ENCODE results near the gene RFTN2.

DNA sequence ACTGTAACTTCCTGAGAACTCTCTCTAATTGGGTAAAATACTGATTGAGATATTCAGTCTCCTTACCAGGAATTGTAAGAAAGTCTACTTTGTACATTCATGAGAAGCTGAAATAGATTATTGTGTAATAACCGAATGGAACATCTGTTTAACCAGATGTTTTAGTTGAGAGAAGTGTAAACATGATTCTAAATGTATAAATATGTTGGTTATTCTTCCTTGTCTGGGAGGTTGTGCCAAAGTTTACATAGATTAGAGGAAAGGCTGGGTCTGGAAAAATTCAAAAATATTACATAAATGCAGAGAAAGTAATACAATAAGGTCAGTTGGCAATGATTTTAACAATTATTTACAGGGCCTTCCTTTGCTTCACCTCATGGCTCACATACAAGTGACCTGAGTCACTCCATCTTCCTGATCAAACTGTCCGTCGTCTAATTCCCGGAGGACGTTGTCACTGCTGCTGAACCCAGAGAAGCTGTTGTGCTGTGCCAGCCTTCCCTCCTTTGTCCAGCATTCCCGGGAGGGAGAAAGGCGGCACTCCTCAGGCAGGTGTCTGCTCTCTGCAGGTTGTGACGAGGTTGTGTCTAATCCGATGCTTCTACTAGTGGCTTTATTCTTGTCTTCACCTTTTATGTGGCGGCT, 103.6 kb downstream of the RFTN2 start:
- TF ChIP-seq, protein P1, sequence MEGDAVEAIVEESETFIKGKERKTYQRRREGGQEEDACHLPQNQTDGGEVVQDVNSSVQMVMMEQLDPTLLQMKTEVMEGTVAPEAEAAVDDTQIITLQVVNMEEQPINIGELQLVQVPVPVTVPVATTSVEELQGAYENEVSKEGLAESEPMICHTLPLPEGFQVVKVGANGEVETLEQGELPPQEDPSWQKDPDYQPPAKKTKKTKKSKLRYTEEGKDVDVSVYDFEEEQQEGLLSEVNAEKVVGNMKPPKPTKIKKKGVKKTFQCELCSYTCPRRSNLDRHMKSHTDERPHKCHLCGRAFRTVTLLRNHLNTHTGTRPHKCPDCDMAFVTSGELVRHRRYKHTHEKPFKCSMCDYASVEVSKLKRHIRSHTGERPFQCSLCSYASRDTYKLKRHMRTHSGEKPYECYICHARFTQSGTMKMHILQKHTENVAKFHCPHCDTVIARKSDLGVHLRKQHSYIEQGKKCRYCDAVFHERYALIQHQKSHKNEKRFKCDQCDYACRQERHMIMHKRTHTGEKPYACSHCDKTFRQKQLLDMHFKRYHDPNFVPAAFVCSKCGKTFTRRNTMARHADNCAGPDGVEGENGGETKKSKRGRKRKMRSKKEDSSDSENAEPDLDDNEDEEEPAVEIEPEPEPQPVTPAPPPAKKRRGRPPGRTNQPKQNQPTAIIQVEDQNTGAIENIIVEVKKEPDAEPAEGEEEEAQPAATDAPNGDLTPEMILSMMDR (IDR thresholded peaks at IDR 0.05): no peak
- TF ChIP-seq POLR2A (IDR thresholded peaks at IDR 0.05): no peak
